ENCODE results near the gene GAB2. TPM values are rescaled to one million over a fixed set of nuclear protein-coding genes. Genes with fewer than 3 reads are reported as not detected.
A peak's percentile ranks its signal among the peaks of the same experiment; 100 is the strongest.

The GAB2 gene
- total and polyA plus RNA-seq, 2 of the 13 experiments (the other 11 are each of a cell fraction or from before 2014, with no cell fraction given) = 4.1 to 8.6 TPM

- Histone ChIP-seq H3K27me3 (ENCODE audit: control insufficient read depth in 1 of 2, insufficient read depth in 2 of 2, low read length in 2 of 2) (no peaks in the 10 kb centered on the region), H3K36me3 (replicated peaks in 1 of 2; ENCODE audit: control insufficient read depth in 1 of 2, insufficient read depth in 2 of 2, low read length in 2 of 2) (no peaks in the 10 kb centered on the region), H3K9ac (ENCODE audit: insufficient read depth, low read depth, low read length) (no peak overlapping the region), H3K4me3 (replicated peaks in 1 of 3; ENCODE audit: insufficient read depth in 1 of 3, low read depth in 2 of 3, low read length in 3 of 3) (no peak overlapping the region), H3K9me3 (ENCODE audit: low read length) (no peaks in the 10 kb centered on the region), H4K20me1 (ENCODE audit: insufficient read depth, low read length) (no peaks in the 10 kb centered on the region; the same call in 1 of the 2 replicates), H3K4me2 (ENCODE audit: low read depth, low read length) (no peak overlapping the region), H3K79me2 (ENCODE audit: insufficient read depth, low read length) (peaks cover 2% of the 10 kb centered on the region), H2AFZ (ENCODE audit: low read length) (no peak overlapping the region), H3K27ac (ENCODE audit: extremely low read length, insufficient read depth, low read length) (no peak overlapping the region), H3K4me1 (ENCODE audit: insufficient read depth, low read length) (peaks cover 32% of the 10 kb centered on the region)
- DNase-seq (ENCODE audit: low spot score) = no peak
- TF ChIP-seq IRF2 (CRISPR knock-in tag; IDR thresholded peaks at IDR 0.05) (no peak), ZNF883 (CRISPR knock-in tag; IDR thresholded peaks at IDR 0.05; ENCODE audit: not compliant biosample characterization) (no peak), ZNF713 (CRISPR knock-in tag; IDR thresholded peaks at IDR 0.05) (no peak)
- TF ChIP-seq, protein P1, sequence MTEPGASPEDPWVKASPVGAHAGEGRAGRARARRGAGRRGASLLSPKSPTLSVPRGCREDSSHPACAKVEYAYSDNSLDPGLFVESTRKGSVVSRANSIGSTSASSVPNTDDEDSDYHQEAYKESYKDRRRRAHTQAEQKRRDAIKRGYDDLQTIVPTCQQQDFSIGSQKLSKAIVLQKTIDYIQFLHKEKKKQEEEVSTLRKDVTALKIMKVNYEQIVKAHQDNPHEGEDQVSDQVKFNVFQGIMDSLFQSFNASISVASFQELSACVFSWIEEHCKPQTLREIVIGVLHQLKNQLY (CRISPR knock-in tag; IDR thresholded peaks at IDR 0.05) = no peak
- ChIA-PET CTCF (ENCODE audit: low intra/inter-chr PET ratio, low total read pairs) (no interaction called here), POLR2A (no interaction called here)
- intact Hi-C loops (cut with micrococcal nuclease; ENCODE audit: unreplicated experiment) = no loop called here
- ATAC-seq = peak; percentile 36; the same call in 1 of the 3 replicates
- no TSS peak for BruUV-seq (replicated peaks)
- 100% methylated on average over 1 of the region's 1 CpG for WGBS (ENCODE audit: low lambda C conversion rate)
- in situ Hi-C loops (cut with HindIII; ENCODE audit: extremely low pct_ligation_motif_present, low pct_unique_long_range_greater_than_20kb) = no loop called here
- no peak for FAIRE-seq
These were observed 26.2 kb downstream of the GAB2 start for GRCh38 chr11:78391424-78391823.

DNA sequence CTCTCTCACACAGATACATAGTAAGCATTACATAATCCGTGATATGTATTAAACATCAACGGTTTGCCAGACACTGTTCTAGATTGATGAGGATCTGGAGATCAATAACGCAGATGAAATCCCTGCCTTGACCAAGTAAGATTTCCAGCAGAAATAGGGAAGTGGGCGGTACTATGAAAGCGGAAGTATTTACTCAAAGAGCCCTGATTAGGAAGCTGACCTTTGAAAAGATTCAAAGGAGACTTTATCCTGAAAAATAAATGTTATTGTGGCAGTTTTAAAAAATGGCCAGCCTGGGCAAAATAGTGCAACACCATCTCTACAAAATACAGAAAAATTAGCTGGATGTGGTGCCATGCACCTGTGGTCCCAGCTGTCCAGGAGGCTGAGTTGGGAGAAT lies 26.8 kb downstream of the GAB2 start:
- Histone ChIP-seq H3K27me3 (ENCODE audit: control insufficient read depth in 1 of 2, insufficient read depth in 2 of 2, low read length in 2 of 2) (no peaks in the 10 kb centered on the region), H2AFZ (ENCODE audit: low read length) (no peak overlapping the region), H3K9ac (ENCODE audit: insufficient read depth, low read depth, low read length) (no peak overlapping the region), H4K20me1 (ENCODE audit: insufficient read depth, low read length) (no peaks in the 10 kb centered on the region; the same call in 1 of the 2 replicates), H3K4me2 (ENCODE audit: low read depth, low read length) (no peak overlapping the region), H3K9me3 (ENCODE audit: low read length) (no peaks in the 10 kb centered on the region), H3K4me1 (ENCODE audit: insufficient read depth, low read length) (peaks cover 32% of the 10 kb centered on the region), H3K27ac (ENCODE audit: extremely low read length, insufficient read depth, low read length) (no peak overlapping the region), H3K4me3 (replicated peaks in 1 of 3; ENCODE audit: insufficient read depth in 1 of 3, low read depth in 2 of 3, low read length in 3 of 3) (no peak overlapping the region), H3K36me3 (replicated peaks in 1 of 2; ENCODE audit: control insufficient read depth in 1 of 2, insufficient read depth in 2 of 2, low read length in 2 of 2) (no peaks in the 10 kb centered on the region), H3K79me2 (ENCODE audit: insufficient read depth, low read length) (peaks cover 2% of the 10 kb centered on the region)
- 92% methylated on average over 5 of the region's 5 CpGs for WGBS (ENCODE audit: low lambda C conversion rate)
- in situ Hi-C loops (cut with HindIII; ENCODE audit: extremely low pct_ligation_motif_present, low pct_unique_long_range_greater_than_20kb) (no loop called here), intact Hi-C loops (cut with micrococcal nuclease; ENCODE audit: unreplicated experiment) (no loop called here)
- POLR2A ChIA-PET = no interaction called here
- DNase-seq (ENCODE audit: low spot score) = no peak
- no peak for ATAC-seq
- CTCF ChIA-PET (ENCODE audit: low intra/inter-chr PET ratio, low total read pairs) = no interaction called here
- no TSS peak for BruUV-seq (replicated peaks)
- no peak for FAIRE-seq
- TF ChIP-seq KDM5B (CRISPR knock-in tag; IDR thresholded peaks at IDR 0.05; ENCODE audit: borderline replicate concordance) (no peak), JARID2 (CRISPR knock-in tag; IDR thresholded peaks at IDR 0.05; ENCODE audit: insufficient replicate concordance) (no peak), ARID4A (CRISPR knock-in tag; IDR thresholded peaks at IDR 0.05; ENCODE audit: borderline replicate concordance) (no peak)
- TF ChIP-seq, protein P2, sequence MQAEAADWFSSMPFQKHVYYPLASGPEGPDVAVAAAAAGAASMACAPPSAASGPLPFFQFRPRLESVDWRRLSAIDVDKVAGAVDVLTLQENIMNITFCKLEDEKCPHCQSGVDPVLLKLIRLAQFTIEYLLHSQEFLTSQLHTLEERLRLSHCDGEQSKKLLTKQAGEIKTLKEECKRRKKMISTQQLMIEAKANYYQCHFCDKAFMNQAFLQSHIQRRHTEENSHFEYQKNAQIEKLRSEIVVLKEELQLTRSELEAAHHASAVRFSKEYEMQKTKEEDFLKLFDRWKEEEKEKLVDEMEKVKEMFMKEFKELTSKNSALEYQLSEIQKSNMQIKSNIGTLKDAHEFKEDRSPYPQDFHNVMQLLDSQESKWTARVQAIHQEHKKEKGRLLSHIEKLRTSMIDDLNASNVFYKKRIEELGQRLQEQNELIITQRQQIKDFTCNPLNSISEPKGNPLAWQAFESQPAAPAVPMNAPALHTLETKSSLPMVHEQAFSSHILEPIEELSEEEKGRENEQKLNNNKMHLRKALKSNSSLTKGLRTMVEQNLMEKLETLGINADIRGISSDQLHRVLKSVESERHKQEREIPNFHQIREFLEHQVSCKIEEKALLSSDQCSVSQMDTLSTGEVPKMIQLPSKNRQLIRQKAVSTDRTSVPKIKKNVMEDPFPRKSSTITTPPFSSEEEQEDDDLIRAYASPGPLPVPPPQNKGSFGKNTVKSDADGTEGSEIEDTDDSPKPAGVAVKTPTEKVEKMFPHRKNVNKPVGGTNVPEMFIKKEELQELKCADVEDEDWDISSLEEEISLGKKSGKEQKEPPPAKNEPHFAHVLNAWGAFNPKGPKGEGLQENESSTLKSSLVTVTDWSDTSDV (CRISPR knock-in tag; IDR thresholded peaks at IDR 0.05) = no peak
